NCI-H1930 (cell line): Measurements from ENCODE around the gene GPR156.

Experiments used
- DNase-seq, 2 experiments: peaks; one replicate each; lab custom pipeline; 2025; lab: John Stamatoyannopoulos, UW

The GPR156 gene

GRCh38 chr3:120193554-120193953 is 91.5 kb downstream of the GPR156 start:
- DNase-seq: no peak

GRCh38 chr3:120192579-120192978 is 92.4 kb downstream of the GPR156 start:
- DNase-seq: no peak

- no peak for DNase-seq
These were observed 92.9 kb downstream of the GPR156 start for GRCh38 chr3:120192159-120192558.

- no peak for DNase-seq
These were observed 102.2 kb downstream of the GPR156 start for GRCh38 chr3:120182613-120183511.

GRCh38 chr3:120181632-120182031 is 103.4 kb downstream of the GPR156 start:
- no peak for DNase-seq

- DNase-seq: no peak
These were observed 104.2 kb downstream of the GPR156 start for GRCh38 chr3:120180731-120181412.

GRCh38 chr3:120177707-120178306 is 107.2 kb downstream of the GPR156 start:
- no peak for DNase-seq

- no peak for DNase-seq
These were observed 107.9 kb downstream of the GPR156 start for GRCh38 chr3:120177151-120177550.

GRCh38 chr3:120174811-120175539 is 110.0 kb downstream of the GPR156 start:
- no peak for DNase-seq

- DNase-seq: no peak
These were observed 111.9 kb downstream of the GPR156 start for GRCh38 chr3:120173056-120173675.

- DNase-seq: no peak
These were observed 113.0 kb downstream of the GPR156 start for GRCh38 chr3:120172070-120172469.

- no peak for DNase-seq
These were observed 113.7 kb downstream of the GPR156 start for GRCh38 chr3:120171134-120171873.

- DNase-seq: no peak
These were observed 114.8 kb downstream of the GPR156 start for GRCh38 chr3:120170223-120170622.

- no peak for DNase-seq
These were observed 115.6 kb downstream of the GPR156 start for GRCh38 chr3:120169407-120169806.

GRCh38 chr3:120168611-120169010 is 116.4 kb downstream of the GPR156 start:
- DNase-seq: no peak

- no peak for DNase-seq
These were observed 117.0 kb downstream of the GPR156 start for GRCh38 chr3:120168038-120168437.

- no peak for DNase-seq
These were observed 117.5 kb downstream of the GPR156 start for GRCh38 chr3:120167488-120167887.

GRCh38 chr3:120163816-120164215 is 121.2 kb downstream of the GPR156 start:
- no peak for DNase-seq

GRCh38 chr3:120163026-120163425 is 122.0 kb downstream of the GPR156 start:
- DNase-seq: no peak

GRCh38 chr3:120162400-120162799 is 122.6 kb downstream of the GPR156 start:
- no peak for DNase-seq

GRCh38 chr3:120161902-120162301 is 123.1 kb downstream of the GPR156 start:
- DNase-seq: no peak
